ENCODE results near the gene MYO5B.

- no peak for TF ChIP-seq POLR2A (IDR thresholded peaks at IDR 0.05; ENCODE audit: low read depth)
- no peak for TF ChIP-seq CTCF (IDR thresholded peaks at IDR 0.05)
Measured at GRCh38 chr18:49853436-49853835, 341.5 kb downstream of the MYO5B start.

Measured in esophagus muscularis mucosa (tissue), 3 donors.